Measurements from ENCODE around the gene SPAG6.

The SPAG6 gene

DNA sequence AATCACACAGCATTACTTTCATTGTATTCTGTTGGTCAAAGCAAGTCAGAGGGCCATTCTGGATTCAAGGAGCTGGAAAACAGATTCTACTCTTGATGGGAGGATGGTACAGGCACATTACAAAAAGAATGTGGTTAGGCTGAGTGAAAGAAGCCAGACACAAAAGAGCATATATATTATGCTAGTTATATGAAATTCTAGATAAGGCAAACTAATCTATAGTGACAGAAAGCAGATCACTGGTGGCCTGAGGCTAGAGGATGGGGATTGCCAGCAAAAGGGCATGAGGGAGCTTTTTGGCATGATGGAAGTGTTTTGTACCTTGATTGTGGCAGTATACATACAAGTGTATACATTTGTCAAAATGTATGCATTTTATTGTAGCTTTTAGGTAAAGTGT is 96.8 kb downstream of the SPAG6 start:
- DNase-seq (ENCODE audit: low read depth in 1 of 2, low spot score in 1 of 2), result no peak
- H3K27me3 ChIP-seq (ENCODE audit: insufficient read depth, poor library complexity, severe bottlenecking), result no peaks in the 10 kb centered on the region
- TF ChIP-seq, protein P1, sequence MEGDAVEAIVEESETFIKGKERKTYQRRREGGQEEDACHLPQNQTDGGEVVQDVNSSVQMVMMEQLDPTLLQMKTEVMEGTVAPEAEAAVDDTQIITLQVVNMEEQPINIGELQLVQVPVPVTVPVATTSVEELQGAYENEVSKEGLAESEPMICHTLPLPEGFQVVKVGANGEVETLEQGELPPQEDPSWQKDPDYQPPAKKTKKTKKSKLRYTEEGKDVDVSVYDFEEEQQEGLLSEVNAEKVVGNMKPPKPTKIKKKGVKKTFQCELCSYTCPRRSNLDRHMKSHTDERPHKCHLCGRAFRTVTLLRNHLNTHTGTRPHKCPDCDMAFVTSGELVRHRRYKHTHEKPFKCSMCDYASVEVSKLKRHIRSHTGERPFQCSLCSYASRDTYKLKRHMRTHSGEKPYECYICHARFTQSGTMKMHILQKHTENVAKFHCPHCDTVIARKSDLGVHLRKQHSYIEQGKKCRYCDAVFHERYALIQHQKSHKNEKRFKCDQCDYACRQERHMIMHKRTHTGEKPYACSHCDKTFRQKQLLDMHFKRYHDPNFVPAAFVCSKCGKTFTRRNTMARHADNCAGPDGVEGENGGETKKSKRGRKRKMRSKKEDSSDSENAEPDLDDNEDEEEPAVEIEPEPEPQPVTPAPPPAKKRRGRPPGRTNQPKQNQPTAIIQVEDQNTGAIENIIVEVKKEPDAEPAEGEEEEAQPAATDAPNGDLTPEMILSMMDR (IDR thresholded peaks at IDR 0.05; ENCODE audit: insufficient read depth, low read length), result no peak
- no peak for TF ChIP-seq POLR2AphosphoS5 (IDR thresholded peaks at IDR 0.05; ENCODE audit: low read depth)
- no peak for TF ChIP-seq GABPA (IDR thresholded peaks at IDR 0.05; ENCODE audit: low read depth)
- no peak for TF ChIP-seq SPI1 (IDR thresholded peaks at IDR 0.05; ENCODE audit: borderline replicate concordance, low read depth)
- TF ChIP-seq, protein P2, sequence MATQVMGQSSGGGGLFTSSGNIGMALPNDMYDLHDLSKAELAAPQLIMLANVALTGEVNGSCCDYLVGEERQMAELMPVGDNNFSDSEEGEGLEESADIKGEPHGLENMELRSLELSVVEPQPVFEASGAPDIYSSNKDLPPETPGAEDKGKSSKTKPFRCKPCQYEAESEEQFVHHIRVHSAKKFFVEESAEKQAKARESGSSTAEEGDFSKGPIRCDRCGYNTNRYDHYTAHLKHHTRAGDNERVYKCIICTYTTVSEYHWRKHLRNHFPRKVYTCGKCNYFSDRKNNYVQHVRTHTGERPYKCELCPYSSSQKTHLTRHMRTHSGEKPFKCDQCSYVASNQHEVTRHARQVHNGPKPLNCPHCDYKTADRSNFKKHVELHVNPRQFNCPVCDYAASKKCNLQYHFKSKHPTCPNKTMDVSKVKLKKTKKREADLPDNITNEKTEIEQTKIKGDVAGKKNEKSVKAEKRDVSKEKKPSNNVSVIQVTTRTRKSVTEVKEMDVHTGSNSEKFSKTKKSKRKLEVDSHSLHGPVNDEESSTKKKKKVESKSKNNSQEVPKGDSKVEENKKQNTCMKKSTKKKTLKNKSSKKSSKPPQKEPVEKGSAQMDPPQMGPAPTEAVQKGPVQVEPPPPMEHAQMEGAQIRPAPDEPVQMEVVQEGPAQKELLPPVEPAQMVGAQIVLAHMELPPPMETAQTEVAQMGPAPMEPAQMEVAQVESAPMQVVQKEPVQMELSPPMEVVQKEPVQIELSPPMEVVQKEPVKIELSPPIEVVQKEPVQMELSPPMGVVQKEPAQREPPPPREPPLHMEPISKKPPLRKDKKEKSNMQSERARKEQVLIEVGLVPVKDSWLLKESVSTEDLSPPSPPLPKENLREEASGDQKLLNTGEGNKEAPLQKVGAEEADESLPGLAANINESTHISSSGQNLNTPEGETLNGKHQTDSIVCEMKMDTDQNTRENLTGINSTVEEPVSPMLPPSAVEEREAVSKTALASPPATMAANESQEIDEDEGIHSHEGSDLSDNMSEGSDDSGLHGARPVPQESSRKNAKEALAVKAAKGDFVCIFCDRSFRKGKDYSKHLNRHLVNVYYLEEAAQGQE (IDR thresholded peaks at IDR 0.05; ENCODE audit: insufficient replicate concordance, low read depth), result no peak
- no peak overlapping the region for H3K27ac ChIP-seq (replicated peaks)
- H3K4me3 ChIP-seq (replicated peaks; ENCODE audit: insufficient read depth, low read length), result no peak overlapping the region

DNA sequence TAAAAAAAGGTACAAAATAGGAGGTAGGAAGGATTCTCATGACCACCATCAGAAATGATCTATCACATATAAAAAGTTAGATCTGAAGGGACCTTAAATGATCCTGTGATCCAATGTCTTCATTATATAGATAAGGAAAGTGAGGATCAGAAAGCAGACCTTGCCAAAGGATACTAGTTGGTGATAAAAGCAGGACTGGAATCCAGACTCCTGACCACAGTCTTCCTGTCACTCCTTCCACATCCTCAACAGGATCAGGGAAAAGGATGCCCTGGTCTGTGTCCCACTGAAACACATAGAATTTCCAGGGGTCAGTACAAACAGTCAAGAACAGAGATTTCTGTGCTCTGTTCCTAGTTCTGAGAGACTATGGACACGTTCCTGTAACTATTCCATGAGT is 97.2 kb downstream of the SPAG6 start:
- no peaks in the 10 kb centered on the region for H3K27me3 ChIP-seq (ENCODE audit: insufficient read depth, poor library complexity, severe bottlenecking)
- H3K4me3 ChIP-seq (replicated peaks; ENCODE audit: insufficient read depth, low read length), result no peak overlapping the region
- no peak for DNase-seq (ENCODE audit: low read depth in 1 of 2, low spot score in 1 of 2)
- TF ChIP-seq GABPA (IDR thresholded peaks at IDR 0.05; ENCODE audit: low read depth) (no peak), POLR2AphosphoS5 (IDR thresholded peaks at IDR 0.05; ENCODE audit: low read depth) (no peak), SPI1 (IDR thresholded peaks at IDR 0.05; ENCODE audit: borderline replicate concordance, low read depth) (no peak)
- TF ChIP-seq, protein P1 (IDR thresholded peaks at IDR 0.05; ENCODE audit: insufficient read depth, low read length), result no peak
- TF ChIP-seq, protein P2 (IDR thresholded peaks at IDR 0.05; ENCODE audit: insufficient replicate concordance, low read depth), result no peak
- H3K27ac ChIP-seq (replicated peaks), result no peak overlapping the region

DNA sequence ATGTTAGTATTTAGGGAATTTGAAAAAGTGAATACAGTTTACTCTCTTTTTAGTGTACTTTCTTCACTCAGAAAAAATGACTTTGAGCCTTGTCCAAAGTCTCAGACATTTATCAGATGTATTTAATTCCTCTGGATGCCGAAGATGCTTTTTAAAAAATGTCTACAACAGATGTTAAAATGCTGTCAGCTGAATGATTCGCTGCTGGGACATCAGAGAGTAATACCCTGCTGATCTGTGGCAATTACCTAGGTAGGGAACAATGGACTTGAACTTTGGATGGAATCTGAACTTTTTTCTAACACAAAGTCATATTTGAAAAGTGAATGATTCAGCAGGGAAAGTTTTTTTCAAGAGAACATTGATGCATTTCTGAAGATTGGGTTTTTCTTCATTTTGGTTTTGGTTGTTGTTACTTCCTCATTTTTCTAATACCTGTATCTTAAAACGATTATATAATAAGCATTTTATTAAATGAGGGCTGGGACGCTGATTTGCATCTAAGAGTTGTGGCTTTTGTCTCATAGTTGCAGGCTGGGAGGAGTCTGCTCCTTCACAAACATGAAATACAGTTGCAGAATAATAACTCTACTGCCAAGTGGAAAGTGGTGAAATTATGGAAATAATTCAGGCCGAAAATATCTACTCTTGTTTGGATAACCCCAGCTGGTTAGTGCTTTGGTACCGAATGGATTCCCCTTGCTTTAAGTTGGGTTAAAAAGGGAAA is 98.0 kb downstream of the SPAG6 start:
- DNase-seq (ENCODE audit: low read depth in 1 of 2, low spot score in 1 of 2), result no peak
- TF ChIP-seq GABPA (IDR thresholded peaks at IDR 0.05; ENCODE audit: low read depth), result no peak
- no peak for TF ChIP-seq SPI1 (IDR thresholded peaks at IDR 0.05; ENCODE audit: borderline replicate concordance, low read depth)
- TF ChIP-seq POLR2AphosphoS5 (IDR thresholded peaks at IDR 0.05; ENCODE audit: low read depth), result no peak
- no peak overlapping the region for H3K4me3 ChIP-seq (replicated peaks; ENCODE audit: insufficient read depth, low read length)
- H3K27me3 ChIP-seq (ENCODE audit: insufficient read depth, poor library complexity, severe bottlenecking), result no peaks in the 10 kb centered on the region
- no peak overlapping the region for H3K27ac ChIP-seq (replicated peaks)

DNA sequence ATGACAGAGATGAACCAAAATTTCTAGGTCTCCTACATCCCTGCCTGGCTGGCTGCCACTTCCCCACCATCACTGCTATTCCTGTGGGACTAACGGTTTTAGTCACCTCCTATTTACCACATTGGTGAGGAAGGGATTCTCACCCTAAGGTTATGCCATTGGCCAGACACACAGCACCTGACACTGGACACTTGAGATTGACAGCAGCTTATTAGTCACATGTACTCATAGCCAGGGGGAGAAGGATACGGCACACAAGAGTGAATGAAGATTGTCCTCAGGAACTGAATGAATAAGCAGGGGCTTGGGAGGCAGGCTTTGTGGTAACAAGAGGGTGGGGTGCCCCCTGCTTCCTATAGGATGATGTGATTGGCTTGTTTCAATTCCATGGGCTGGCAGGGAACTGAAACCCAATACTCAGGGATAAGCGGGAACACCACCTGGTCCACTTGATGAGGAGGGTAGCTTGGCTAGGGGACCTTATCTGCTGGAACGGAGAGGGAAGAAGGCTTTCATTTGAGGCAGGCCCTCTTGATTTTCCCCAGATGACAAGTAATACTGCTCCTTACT is 99.0 kb downstream of the SPAG6 start:
- no peak for DNase-seq (ENCODE audit: low read depth in 1 of 2, low spot score in 1 of 2)
- Histone ChIP-seq H3K27ac (replicated peaks) (no peak overlapping the region), H3K27me3 (ENCODE audit: insufficient read depth, poor library complexity, severe bottlenecking) (no peaks in the 10 kb centered on the region), H3K4me3 (replicated peaks; ENCODE audit: insufficient read depth, low read length) (no peak overlapping the region)
- TF ChIP-seq, protein P1 (IDR thresholded peaks at IDR 0.05; ENCODE audit: insufficient read depth, low read length), result no peak
- TF ChIP-seq, protein P2 (IDR thresholded peaks at IDR 0.05; ENCODE audit: insufficient replicate concordance, low read depth), result no peak
- TF ChIP-seq POLR2AphosphoS5 (IDR thresholded peaks at IDR 0.05; ENCODE audit: low read depth) (no peak), SPI1 (IDR thresholded peaks at IDR 0.05; ENCODE audit: borderline replicate concordance, low read depth) (no peak)

Measured in HL-60 (cell line).